Measurements from ENCODE around the gene TMEM80. TPM values are rescaled to one million over a fixed set of nuclear protein-coding genes. Genes with fewer than 3 reads are reported as not detected.

The TMEM80 gene
- total and polyA plus RNA-seq, 2 of the 8 experiments (the other 6 are each of a cell fraction or from before 2014, with no cell fraction given): 8.0 to 16.3 TPM

DNA sequence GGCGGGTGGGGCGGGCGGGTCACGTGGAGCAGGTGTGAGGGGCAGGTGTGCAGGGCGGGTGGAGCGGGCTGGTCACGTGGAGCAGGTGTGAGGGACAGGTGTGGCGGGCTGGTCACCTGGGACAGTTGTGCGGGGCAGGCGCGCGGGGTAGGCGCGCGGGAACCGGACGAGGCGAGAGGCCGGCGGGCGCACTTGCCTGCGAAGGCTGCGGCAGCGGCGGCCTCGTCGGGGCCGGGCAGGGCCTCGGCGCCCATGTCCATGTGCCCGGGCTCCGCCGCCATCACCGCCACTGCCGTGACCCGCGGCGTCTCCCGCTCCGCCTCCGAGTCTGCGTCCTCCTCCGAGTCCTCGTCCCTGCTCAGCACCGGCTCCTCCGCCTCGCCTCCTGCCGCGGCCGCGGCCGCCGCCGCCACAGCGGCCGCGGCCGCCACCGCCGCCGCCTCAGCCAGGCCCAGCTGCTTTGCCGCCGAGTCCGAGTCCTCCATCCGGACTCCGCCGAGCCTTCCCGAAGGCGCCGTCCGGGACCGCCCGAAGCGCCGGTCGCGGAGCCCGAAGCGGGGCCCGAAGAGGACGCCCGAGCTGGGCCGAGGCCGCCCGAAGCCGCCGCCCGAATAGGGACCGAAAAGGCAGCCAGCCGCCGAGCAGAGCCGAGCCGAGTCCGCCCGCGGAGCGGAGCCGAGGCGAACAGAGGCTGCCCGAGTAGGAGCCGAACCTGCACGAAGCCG is 891 bp upstream of the TMEM80 start, which contains the start of gene DEAF1 (continued):
- TF ChIP-seq SUZ12 (IDR thresholded peaks at IDR 0.05; ENCODE audit: low read length) (no peak), NRF1 (IDR thresholded peaks at IDR 0.05; ENCODE audit: low read depth, low read length) (no peak), TBP (IDR thresholded peaks at IDR 0.05; ENCODE audit: low read depth, low read length) (no peak), JUN (IDR thresholded peaks at IDR 0.05; ENCODE audit: low read depth, low read length) (no peak), BRCA1 (IDR thresholded peaks at IDR 0.05; ENCODE audit: low read depth, low read length) (no peak), RAD21 (IDR thresholded peaks at IDR 0.05 in 1 of 2, conservative IDR thresholded peaks at IDR 0.05 in 1 of 2; ENCODE audit: low read depth in 2 of 2, low read length in 2 of 2) (no peak), KDM4A (IDR thresholded peaks at IDR 0.05; ENCODE audit: low read depth, low read length, severe bottlenecking) (peak; percentile 93), ZNF274 (IDR thresholded peaks at IDR 0.05; ENCODE audit: borderline replicate concordance, extremely low read depth, low read length) (no peak), TCF12 (IDR thresholded peaks at IDR 0.05; ENCODE audit: low read depth, low read length) (no peak), CHD2 (IDR thresholded peaks at IDR 0.05; ENCODE audit: low read length) (no peak), SP4 (IDR thresholded peaks at IDR 0.05; ENCODE audit: low read length) (no peak), SP1 (IDR thresholded peaks at IDR 0.05; ENCODE audit: low read depth, low read length) (no peak), RNF2 (IDR thresholded peaks at IDR 0.05; ENCODE audit: borderline replicate concordance, low read depth, low read length, missing control alignments, poor library complexity, severe bottlenecking) (peak; percentile 68), TEAD4 (IDR thresholded peaks at IDR 0.05; ENCODE audit: low read depth, low read length) (no peak), EP300 (IDR thresholded peaks at IDR 0.05; ENCODE audit: borderline replicate concordance in 1 of 2, low read depth in 2 of 2, low read length in 2 of 2) (no peak), POLR2A (IDR thresholded peaks at IDR 0.05; ENCODE audit: control extremely low read depth in 1 of 2, low read depth in 2 of 2, low read length in 2 of 2) (no peak), POLR2AphosphoS5 (IDR thresholded peaks at IDR 0.05; ENCODE audit: low read depth, low read length) (no peak), BACH1 (IDR thresholded peaks at IDR 0.05; ENCODE audit: low read length) (no peak), SRF (IDR thresholded peaks at IDR 0.05; ENCODE audit: low read depth, low read length) (no peak), HDAC2 (IDR thresholded peaks at IDR 0.05; ENCODE audit: borderline replicate concordance in 1 of 2, low read depth in 2 of 2, low read length in 2 of 2) (peak in 1 of 2 experiments; percentile 67; a peak in 1 of 4 replicates), GTF2F1 (IDR thresholded peaks at IDR 0.05; ENCODE audit: borderline replicate concordance, low read depth, low read length) (no peak), JUND (IDR thresholded peaks at IDR 0.05; ENCODE audit: low read length) (no peak), HDAC6 (IDR thresholded peaks at IDR 0.05; ENCODE audit: low read depth, low read length) (no peak), NANOG (IDR thresholded peaks at IDR 0.05; ENCODE audit: insufficient read depth, low read depth, low read length, poor library complexity, severe bottlenecking) (no peak)
- TF ChIP-seq, protein P1, sequence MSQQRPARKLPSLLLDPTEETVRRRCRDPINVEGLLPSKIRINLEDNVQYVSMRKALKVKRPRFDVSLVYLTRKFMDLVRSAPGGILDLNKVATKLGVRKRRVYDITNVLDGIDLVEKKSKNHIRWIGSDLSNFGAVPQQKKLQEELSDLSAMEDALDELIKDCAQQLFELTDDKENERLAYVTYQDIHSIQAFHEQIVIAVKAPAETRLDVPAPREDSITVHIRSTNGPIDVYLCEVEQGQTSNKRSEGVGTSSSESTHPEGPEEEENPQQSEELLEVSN (IDR thresholded peaks at IDR 0.05): peak; percentile 95
